Measurements from ENCODE around the gene RAB3A. TPM values are rescaled to one million over a fixed set of nuclear protein-coding genes. Genes with fewer than 3 reads are reported as not detected.

Gene RAB3A
- total and polyA plus RNA-seq, 9 of the 15 experiments (the other 6 are each of a cell fraction or from before 2014, with no cell fraction given), result 0.17 to 5.1 (median 0.90) TPM; not detected in 1

DNA sequence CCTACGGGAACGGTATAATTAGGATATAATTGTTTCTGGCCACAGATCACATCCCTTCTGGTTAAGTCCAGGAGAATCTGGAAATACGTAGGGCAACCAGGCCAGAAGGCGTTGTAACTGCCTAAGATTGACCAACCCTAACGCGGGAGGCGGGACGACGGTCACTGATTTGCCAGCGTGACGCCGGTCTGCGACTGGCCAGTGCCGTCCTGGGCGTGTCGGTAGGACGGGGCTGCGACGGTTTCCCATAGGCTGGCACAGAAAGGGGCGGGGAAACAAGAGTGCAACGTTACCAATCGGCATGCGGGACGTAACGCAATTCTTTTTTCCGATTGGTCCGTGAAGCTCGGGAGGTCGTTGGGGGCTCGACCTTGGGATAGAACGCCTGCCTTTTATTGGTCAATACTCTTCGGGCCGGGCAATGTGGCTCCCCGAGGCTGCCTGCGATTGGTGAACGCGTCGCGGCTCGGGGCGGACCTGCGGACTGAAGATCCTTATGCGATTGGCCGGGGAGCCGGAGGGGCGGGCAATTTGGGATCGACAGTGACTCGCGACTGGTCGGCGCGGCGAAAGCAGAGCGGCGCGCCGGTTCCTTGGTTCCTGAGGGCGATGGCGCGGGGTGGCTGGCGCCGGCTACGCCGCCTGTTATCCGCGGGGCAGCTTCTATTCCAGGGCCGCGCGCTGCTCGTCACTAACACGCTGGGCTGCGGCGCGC lies 11.0 kb downstream of the RAB3A start, which contains the start of gene MPV17L2 (continued):
- TF ChIP-seq KDM5B (IDR thresholded peaks at IDR 0.05; ENCODE audit: insufficient replicate concordance, low read depth, low read length), result peak; percentile 50
- TF ChIP-seq, protein P1, sequence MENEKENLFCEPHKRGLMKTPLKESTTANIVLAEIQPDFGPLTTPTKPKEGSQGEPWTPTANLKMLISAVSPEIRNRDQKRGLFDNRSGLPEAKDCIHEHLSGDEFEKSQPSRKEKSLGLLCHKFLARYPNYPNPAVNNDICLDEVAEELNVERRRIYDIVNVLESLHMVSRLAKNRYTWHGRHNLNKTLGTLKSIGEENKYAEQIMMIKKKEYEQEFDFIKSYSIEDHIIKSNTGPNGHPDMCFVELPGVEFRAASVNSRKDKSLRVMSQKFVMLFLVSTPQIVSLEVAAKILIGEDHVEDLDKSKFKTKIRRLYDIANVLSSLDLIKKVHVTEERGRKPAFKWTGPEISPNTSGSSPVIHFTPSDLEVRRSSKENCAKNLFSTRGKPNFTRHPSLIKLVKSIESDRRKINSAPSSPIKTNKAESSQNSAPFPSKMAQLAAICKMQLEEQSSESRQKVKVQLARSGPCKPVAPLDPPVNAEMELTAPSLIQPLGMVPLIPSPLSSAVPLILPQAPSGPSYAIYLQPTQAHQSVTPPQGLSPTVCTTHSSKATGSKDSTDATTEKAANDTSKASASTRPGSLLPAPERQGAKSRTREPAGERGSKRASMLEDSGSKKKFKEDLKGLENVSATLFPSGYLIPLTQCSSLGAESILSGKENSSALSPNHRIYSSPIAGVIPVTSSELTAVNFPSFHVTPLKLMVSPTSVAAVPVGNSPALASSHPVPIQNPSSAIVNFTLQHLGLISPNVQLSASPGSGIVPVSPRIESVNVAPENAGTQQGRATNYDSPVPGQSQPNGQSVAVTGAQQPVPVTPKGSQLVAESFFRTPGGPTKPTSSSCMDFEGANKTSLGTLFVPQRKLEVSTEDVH (IDR thresholded peaks at IDR 0.05; ENCODE audit: low read depth, partially characterized antibody), result no peak
- TF ChIP-seq KAT7 (CRISPR knock-in tag; IDR thresholded peaks at IDR 0.05; ENCODE audit: borderline replicate concordance), result no peak
- TF ChIP-seq GATAD2B (IDR thresholded peaks at IDR 0.05; ENCODE audit: borderline replicate concordance), result no peak
- TF ChIP-seq FOXA3 (CRISPR knock-in tag; conservative IDR thresholded peaks at IDR 0.05 in 1 of 2, IDR thresholded peaks at IDR 0.05 in 1 of 2), result no peak
- TF ChIP-seq MEIS2 (IDR thresholded peaks at IDR 0.05; ENCODE audit: partially characterized antibody), result no peak
- no peak for TF ChIP-seq HNRNPL (IDR thresholded peaks at IDR 0.05; ENCODE audit: low read depth, low read length)
- no peak for TF ChIP-seq ZNF699 (CRISPR knock-in tag; IDR thresholded peaks at IDR 0.05; ENCODE audit: insufficient replicate concordance)
- no peak for TF ChIP-seq BMI1 (IDR thresholded peaks at IDR 0.05; ENCODE audit: low read length)
- TF ChIP-seq BACH1 (tag; IDR thresholded peaks at IDR 0.05), result peak; percentile 85; the same call in 1 of the 2 replicates
- TF ChIP-seq CBX2 (IDR thresholded peaks at IDR 0.05; ENCODE audit: insufficient read depth, low read length, poor library complexity, severe bottlenecking), result no peak
- TF ChIP-seq TBL1XR1 (IDR thresholded peaks at IDR 0.05; ENCODE audit: low read length in 2 of 2), result peak in 1 of 2 experiments; percentile 32; a peak in 1 of 4 replicates
- no peak for TF ChIP-seq RUNX1 (IDR thresholded peaks at IDR 0.05; ENCODE audit: low read depth)
- TF ChIP-seq ZNF146 (CRISPR knock-in tag; IDR thresholded peaks at IDR 0.05; ENCODE audit: unreplicated experiment), result no peak
- no peak for TF ChIP-seq ZNF431 (CRISPR knock-in tag; IDR thresholded peaks at IDR 0.05)
- no peak for TF ChIP-seq NCOR1 (IDR thresholded peaks at IDR 0.05)
- TF ChIP-seq GTF2A2 (tag; IDR thresholded peaks at IDR 0.05), result no peak
- TF ChIP-seq ZNF282 (CRISPR knock-in tag; IDR thresholded peaks at IDR 0.05), result no peak
- TF ChIP-seq NFYB (IDR thresholded peaks at IDR 0.05; ENCODE audit: extremely low read depth, insufficient read length), result peak; percentile 92
